Activated CD8-positive, alpha-beta memory T cell treated with anti-CD3 and anti-CD28 coated beads for 48 hours (primary cell): ENCODE data around the gene HIC1.

Source experiments
- DNase-seq, 3 experiments: peaks; one replicate each; pipeline ENCODE4 v3.0.0-alpha.2; 2020; ENCODE audit warnings: low read depth in 2 of 3, low spot score in 2 of 3

Gene HIC1

GRCh38 chr17:2024572-2025219 lies 30.2 kb upstream of the HIC1 start:
- DNase-seq = no peak

GRCh38 chr17:2025220-2025621 lies 29.7 kb upstream of the HIC1 start, which contains the start of gene RTN4RL1:
RTN4RL1 (minus strand) TSS chr17:2025334; CDS start chr17:2024865, 469 bp downstream.
- DNase-seq = no peak

GRCh38 chr17:2025622-2026309 lies 29.1 kb upstream of the HIC1 start:
- no peak for DNase-seq

GRCh38 chr17:2027528-2028233 lies 27.2 kb upstream of the HIC1 start:
- DNase-seq = no peak

- DNase-seq = no peak
These were observed 26.7 kb upstream of the HIC1 start for GRCh38 chr17:2028234-2028614.

- DNase-seq = no peak
These were observed 26.2 kb upstream of the HIC1 start for GRCh38 chr17:2028737-2029136.

- DNase-seq = peak; percentile 70 to 79 (median 71)
These were observed 24.8 kb upstream of the HIC1 start, which contains the start of gene DPH1 for GRCh38 chr17:2029911-2030778. DPH1 (plus strand) TSS chr17:2030153; CDS start chr17:2030170, 17 bp downstream.

- DNase-seq = no peak
These were observed 24.1 kb upstream of the HIC1 start for GRCh38 chr17:2030779-2031163.

- DNase-seq = no peak
These were observed 21.8 kb upstream of the HIC1 start for GRCh38 chr17:2033153-2033552.

- DNase-seq = no peak
These were observed 20.7 kb upstream of the HIC1 start for GRCh38 chr17:2034157-2034556.

GRCh38 chr17:2034806-2035540 lies 19.9 kb upstream of the HIC1 start:
- DNase-seq = no peak

- no peak for DNase-seq
These were observed 19.1 kb upstream of the HIC1 start for GRCh38 chr17:2035541-2036488.

GRCh38 chr17:2037155-2037554 lies 17.7 kb upstream of the HIC1 start:
- DNase-seq = no peak

GRCh38 chr17:2040219-2040827 lies 14.6 kb upstream of the HIC1 start:
- DNase-seq = no peak

GRCh38 chr17:2040942-2041560 lies 13.9 kb upstream of the HIC1 start:
- DNase-seq = no peak

GRCh38 chr17:2041561-2042389 lies 13.1 kb upstream of the HIC1 start, which contains the start of gene OVCA2:
OVCA2 (plus strand) TSS chr17:2042022; CDS start chr17:2042048, 26 bp downstream.
- DNase-seq = peak; percentile 90 to 94 (median 94)

GRCh38 chr17:2042390-2042847 lies 12.5 kb upstream of the HIC1 start:
- no peak for DNase-seq
